Activated CD8-positive, alpha-beta memory T cell treated with anti-CD3 and anti-CD28 coated beads for 4 hours (primary cell): Measurements from ENCODE around the gene COQ10A.

Source experiments
- DNase-seq, 2 donors: peaks; one replicate each; pipeline ENCODE4 v3.0.0-alpha.2; 2020; ENCODE audit warnings: low read depth in 2 of 2

Gene COQ10A

DNA sequence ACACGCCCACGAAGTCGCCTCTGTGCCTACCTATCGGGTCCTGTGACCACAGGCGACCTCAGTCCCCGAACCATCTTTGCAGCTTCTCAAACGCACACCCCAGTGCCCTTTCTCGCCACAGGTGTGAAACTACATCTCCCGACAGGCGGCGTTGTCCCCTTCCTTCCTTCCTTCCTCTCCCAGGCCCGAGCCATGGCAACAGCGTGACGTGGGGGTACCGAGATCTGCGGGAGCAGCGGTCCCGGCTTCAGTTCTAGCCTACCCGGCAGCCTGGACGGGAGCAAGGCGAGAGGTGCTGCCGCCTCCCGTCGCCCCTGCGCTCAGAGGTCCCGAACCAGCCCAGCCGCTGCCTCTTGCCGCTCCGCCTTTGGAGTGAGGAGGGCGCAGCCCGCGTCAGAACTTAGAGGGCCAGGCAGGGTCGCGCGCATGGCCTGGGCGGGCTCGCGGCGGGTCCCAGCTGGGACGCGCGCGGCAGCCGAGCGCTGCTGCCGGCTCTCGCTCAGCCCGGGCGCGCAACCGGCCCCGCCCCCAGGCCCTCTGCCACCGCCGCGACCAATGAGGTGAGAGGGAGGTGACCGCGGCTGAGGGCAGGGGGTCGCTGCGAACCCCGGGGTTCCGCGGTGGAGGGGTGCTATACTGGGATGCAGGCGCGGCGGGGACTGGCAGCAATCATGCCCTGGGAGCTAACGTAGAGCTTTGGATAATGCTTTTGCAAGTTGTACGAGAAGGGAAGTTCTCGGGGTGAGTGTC is at the start of gene COQ10A:
COQ10A (plus strand) TSS at position 250 of the 750 bp plus-strand sequence; CDS start at position 427, 177 bp downstream.
- peak; percentile 75 to 81 for DNase-seq

DNA sequence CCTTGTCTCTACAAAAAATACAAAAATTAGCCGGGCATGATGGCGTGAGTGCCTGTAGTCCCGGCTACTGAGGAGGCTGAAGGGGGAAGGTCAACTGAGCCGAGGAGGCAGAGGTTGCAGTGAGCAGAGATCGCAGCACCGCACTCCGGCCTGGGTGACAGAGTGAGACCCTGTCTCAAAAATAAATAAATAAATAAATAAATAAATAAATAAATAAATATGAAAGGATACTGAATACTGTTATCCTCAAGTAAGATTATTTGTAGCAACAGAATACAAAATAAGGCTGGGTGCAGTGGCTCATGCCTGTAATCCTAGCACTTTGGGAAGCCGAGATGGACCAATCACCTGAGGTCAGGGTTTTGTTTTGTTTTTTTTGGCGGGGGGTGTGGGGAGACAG is 46.9 kb upstream of the COQ10A start:
- no peak for DNase-seq

DNA sequence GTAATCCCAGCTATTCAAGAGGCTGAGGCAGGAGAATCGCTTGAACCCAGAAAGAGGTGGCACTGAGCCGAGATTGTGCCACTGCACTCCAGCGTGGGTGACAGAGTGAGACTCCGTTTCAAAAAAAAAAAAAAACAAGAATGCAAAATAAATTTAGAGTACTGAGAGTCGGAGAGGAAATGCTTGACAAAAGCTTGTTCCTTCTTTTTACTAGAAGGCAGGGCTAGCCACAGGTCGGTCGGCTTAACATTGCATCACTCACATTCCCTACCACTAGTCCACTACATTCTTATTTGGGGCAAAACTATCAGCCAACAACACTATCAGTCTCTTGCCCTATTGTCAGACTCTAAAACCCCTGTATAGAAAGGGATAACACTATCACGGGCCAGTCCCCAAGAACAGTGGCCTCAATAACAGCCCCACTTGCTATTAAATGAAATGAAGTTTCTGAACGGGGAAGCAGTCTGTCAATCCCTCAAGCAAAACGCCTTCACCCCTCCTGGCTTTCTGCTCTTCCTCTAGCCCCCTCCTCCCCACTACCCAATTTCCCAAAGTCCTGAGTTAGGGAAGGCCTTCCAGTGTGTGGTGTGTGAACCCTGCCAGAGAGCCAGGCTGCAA is 46.0 kb upstream of the COQ10A start:
- no peak for DNase-seq

DNA sequence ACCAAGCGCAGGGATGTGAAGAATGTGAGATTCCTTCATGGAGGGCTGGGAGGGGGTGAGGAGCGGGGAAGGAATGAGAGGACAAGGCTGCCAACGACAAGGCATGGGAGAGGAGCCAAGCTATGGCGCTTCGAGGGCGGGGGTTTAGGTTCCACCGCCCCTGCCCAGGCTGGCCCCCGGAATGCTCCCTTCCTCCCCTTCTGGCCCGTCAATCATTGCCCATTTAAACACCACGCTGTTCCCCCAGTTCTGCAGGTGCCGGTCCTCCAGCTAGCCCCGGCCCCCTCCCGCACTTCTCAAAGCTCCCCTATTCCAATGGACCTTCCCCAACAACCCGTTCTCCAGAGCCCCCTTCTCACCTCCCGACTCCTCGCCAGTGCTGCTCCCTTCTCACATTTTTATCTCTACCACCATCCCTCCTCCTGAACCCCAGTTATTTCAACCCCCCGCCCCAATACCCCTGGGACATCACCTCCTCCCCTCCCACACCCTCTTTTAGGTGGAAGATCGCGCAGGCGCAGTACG is 45.4 kb upstream of the COQ10A start:
- no peak for DNase-seq

DNA sequence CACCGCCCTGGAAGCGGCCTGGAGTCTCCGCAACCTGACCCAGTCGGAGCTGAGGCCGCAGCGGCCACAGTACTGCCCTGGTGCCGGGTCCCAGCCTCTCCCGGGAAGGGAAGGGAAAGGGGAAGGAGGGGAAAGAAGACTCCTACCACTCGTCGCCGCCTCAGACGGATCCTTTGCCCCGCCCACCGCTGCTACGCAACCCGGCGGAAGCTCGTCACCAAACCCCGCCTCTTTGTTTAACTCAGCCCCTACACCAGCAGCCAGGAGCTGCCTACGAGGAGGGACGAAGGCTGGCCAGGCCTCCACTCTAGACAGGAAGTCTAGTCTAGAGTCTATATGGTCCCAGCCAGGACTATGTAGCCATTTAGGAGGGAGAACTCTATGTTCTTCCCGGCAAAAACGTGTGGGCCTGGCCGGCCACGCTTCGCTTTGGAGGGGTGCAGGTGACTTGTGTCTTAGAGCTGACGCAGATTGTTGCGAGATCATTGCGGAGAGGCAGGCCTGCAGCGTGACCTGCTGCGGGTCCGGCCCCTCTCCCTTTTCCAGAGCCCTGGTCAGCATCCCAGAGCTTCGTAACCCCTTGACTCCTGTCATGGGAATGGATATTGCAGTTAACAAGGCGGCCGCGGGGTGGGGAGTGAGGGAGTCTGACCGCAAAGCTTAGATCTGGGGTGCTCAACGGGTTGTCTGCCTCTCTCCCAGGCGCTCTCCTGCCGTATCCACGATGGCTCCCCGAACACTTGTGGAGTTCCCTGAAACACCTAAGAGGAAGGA is 44.8 kb upstream of the COQ10A start, which contains the start of gene RNF41:
RNF41 (minus strand) TSS at position 166 of the 774 bp plus-strand sequence. CDS start 7,875 bp downstream, outside the sequence.
- peak; percentile 82 to 84 for DNase-seq

DNA sequence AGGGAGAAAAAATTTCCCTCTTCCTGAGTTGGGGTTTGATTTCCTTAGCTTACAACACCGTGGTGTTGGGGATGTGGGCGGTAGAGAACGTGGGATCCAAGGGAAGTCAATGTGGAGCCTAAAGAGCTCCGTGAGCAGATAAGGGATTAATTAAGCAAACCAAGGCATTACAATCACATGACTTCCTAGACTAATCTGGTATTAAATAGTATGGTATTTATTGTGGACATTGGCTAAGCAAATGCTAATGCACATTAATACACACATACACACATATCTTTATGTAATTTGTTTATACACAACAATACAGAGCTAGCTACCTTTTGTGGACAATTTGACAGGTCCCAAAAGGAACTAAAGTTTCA is 44.2 kb upstream of the COQ10A start:
- DNase-seq = no peak

DNA sequence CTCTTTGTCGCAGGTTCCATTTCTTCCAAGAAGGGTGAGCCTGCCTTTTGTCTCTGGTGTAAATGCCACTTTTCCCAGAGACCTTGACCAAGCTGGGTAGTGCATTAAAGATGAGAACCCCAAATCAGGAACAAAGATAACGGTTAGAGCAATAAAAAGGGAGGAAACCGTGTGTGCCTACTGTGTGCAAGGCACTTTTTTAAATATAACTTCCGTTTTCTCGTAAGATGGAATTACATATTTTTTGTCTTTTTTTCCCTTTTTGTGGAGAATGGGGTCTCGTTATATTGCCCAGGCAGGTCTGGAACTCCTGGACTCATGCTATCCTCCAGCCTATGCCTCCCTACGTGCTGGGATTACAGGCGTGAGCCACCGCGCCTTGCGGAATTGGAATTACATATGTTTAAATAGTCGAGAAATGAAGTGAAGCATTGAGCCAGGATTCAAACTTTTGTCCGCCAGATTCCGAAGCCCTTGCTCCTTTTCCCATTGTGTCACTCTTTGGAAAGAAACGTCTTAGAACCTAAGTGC is 43.1 kb upstream of the COQ10A start:
- no peak for DNase-seq

DNA sequence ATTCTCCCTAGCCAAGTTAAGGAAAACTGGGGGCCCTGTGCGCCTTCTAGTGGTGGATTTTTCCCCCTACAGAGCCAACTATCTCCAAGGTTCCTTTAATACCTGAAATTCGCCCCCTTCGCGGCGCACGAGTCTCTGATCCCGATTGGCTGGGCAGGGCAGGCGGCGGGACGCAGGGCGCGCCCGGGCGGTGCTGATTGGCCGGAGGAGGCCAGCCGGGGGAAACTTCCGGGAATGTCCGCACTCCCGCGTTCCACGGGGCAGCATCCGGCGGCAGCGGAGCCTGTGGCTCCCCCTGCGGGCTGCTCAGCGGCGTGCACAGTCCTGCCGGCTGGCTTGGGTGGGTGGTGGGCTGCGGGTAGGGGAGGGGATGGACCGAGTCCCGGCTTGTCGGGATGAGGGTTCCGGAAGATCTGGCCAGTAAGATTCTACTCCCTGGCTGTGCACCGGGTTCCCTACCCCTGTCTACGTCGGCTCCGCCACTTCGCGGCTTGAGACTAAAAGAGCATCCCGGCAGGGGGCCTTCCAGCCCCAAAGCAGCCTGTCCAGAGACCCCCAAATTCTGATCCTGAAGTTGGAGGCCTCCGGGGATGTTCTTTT is 42.5 kb upstream of the COQ10A start, which contains the start of gene NABP2:
NABP2 (plus strand) TSS at position 241 of the 600 bp plus-strand sequence. CDS start 515 bp downstream, outside the sequence.
- DNase-seq = peak; percentile 85 to 87

DNA sequence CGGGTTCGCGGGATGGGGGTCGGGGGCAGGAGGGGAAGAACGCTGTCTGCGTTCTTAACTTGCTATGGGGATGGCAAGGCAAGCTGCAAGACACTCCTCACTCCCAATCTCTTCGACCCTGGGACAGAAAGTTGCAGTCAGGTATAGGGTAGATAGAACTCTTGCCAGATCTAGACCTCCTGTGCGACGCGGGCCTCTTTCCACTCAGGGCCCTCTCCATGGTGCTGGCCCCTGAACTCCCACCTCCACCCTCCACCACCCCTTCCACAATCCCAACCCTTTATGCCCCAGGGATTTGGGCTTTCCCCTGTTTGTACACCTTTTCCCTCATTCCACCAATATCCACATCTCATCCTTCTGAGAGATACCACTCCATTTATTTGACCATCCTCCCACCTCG is 41.8 kb upstream of the COQ10A start:
- DNase-seq = no peak

DNA sequence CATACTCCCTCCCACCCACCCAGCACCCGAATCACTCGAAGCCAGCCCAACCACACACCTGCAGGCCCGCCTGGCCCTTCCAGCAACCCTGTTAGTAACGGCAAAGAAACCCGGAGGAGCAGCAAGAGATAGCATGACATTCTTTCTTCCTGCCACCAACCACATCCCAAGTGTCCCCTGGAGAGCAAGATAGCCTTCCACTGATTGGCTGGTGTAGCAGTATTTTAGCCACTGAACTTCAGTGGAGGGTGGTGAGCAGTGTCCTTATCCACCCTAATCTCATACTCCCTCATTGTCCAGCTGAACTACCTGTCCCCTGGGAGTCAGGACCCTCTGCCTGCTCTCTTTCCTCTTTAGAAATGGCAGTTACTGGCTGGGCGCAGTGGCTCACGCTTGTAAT is 37.7 kb upstream of the COQ10A start:
- DNase-seq = no peak

DNA sequence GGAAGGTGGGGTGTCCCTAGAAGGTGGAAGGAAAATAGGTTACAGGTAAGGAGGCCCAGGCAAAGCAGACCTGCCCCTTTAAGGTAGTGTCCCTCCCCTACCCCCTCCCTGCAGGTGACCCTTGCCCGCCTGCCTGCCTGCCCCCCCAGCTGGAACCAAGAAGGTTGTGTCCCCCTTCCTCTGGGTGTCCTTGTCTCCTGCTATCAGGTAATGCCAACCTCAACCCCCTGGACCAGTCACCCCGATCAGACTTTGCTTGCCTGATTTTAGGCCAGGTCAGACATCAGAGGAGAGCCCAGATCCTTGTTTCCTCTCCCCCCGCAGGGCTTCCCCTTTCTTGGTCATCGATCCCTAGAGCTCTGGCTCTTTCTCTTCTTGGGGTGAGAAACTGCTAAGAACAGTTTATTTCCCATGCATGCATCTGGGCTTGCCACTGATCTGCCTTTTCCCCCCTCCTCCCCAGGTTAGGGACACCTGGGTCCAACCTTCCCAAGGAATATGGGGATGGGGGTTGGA is 36.8 kb upstream of the COQ10A start, which contains the start of gene SLC39A5:
SLC39A5 (plus strand) TSS at position 136 of the 516 bp plus-strand sequence. CDS start 1,224 bp downstream, outside the sequence.
- no peak for DNase-seq

DNA sequence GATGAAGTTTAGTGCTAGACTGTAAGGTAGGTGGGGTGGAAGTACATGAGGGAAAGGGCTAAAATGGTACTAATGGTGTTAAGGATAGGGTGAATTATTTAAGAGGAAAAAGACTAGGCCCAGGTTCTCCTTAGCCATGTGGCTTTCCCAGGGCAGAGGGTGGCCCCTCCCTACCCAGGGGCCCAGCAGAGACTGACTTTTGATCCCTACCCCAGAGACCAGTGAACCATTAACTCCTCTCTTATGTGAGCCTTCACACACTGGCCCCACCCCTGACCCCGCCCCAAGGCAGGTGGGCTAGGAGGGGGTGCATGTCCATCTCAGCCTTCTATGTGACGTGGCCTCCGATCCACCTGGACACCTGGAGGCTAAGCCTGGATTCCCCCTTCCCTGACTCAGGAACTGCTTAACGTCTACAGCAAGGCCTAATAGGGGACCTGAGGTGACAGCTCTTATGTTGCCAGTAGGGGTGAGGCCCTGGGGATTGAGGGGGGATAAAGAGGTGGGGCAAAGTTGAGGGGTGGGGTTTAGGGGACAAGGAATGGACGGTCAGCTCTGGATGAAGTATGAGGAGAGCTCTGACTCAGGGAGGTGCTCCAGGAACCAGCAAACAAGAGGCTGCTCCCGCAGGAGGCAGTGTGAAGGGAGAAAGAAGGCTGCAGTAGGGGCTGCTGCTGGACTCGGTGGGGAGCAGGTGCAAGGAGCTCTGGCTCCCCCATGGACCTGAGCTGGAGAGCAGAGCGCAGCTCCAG is 36.1 kb upstream of the COQ10A start:
- no peak for DNase-seq

DNA sequence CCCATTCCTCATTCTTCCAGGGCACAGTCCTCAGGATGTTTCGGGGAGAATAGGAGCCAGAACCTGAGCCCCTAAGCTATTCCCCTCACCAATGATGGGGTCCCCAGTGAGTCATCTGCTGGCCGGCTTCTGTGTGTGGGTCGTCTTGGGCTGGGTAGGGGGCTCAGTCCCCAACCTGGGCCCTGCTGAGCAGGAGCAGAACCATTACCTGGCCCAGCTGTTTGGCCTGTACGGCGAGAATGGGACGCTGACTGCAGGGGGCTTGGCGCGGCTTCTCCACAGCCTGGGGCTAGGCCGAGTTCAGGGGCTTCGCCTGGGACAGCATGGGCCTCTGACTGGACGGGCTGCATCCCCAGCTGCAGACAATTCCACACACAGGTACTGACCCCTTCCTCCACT is 35.6 kb upstream of the COQ10A start:
- no peak for DNase-seq

DNA sequence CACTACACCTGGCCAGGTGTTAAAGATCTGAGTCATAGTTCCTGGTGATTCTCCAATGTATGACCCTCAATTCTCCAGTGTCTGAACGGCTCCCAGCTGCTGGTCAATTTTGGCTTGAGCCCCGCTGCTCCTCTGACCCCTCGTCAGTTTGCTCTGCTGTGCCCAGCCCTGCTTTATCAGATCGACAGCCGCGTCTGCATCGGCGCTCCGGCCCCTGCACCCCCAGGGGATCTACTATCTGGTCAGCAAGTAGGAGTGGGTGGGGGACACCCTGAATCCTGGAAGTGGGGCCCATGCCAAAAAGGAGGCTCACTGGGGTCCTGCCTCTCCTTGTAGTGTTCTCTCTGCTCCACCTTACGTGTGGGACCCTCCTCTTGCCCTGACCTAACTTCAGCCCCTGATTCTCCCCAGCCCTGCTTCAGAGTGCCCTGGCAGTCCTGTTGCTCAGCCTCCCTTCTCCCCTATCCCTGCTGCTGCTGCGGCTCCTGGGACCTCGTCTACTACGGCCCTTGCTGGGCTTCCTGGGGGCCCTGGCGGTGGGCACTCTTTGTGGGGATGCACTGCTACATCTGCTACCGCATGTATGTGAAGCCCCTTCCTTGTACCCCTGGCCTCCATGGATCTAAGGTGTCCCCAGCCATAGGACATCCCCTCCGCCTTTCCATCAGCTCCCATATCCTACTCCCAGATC is 31.9 kb upstream of the COQ10A start:
- no peak for DNase-seq

DNA sequence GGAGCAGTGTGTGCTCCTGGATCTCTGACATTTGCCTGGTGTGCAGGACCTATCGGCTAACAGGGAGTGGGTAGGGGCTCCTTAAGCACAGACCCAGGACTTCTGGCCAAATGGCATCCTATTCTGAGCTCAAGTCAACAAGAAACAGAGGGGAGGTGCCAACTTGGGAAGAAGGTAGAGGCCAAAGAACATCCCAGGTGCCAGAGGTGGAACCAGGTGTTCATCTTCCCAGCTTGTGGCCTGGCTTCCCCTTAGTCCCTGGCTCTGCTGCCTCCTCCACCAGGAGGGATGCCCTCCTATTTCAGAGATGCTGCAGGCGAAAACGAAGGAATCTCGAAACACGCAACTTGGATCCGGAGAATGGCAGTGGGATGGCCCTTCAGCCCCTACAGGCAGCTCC is 30.7 kb upstream of the COQ10A start:
- DNase-seq = no peak

DNA sequence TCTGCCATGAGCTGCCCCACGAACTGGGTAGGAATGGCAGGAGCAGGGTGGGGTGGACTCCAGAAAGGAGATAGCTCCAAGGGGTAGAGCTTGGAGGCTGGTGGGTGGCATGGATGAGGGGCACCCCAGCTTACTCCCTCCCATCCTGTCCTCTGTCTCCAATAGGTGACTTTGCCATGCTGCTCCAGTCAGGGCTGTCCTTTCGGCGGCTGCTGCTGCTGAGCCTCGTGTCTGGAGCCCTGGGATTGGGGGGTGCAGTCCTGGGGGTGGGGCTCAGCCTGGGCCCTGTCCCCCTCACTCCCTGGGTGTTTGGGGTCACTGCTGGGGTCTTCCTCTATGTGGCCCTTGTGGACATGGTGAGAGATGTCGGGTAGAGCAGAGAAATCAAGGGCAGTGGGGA is 29.8 kb upstream of the COQ10A start:
- no peak for DNase-seq

DNA sequence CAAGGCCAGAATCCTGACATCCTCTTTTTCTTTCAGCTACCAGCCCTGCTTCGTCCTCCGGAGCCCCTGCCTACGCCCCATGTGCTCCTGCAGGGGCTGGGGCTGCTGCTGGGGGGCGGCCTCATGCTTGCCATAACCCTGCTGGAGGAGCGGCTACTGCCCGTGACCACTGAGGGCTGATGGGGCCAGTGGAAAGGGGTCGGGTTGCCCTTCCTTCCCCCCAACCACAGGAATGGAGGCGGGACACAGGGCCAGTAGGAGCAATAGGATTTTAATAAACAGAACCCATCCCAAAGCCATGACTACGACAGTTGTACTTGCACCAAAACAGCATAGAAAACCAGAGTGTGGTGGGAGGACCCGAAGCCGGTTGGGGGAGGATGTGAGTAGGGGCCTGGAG is 29.2 kb upstream of the COQ10A start:
- DNase-seq = no peak

DNA sequence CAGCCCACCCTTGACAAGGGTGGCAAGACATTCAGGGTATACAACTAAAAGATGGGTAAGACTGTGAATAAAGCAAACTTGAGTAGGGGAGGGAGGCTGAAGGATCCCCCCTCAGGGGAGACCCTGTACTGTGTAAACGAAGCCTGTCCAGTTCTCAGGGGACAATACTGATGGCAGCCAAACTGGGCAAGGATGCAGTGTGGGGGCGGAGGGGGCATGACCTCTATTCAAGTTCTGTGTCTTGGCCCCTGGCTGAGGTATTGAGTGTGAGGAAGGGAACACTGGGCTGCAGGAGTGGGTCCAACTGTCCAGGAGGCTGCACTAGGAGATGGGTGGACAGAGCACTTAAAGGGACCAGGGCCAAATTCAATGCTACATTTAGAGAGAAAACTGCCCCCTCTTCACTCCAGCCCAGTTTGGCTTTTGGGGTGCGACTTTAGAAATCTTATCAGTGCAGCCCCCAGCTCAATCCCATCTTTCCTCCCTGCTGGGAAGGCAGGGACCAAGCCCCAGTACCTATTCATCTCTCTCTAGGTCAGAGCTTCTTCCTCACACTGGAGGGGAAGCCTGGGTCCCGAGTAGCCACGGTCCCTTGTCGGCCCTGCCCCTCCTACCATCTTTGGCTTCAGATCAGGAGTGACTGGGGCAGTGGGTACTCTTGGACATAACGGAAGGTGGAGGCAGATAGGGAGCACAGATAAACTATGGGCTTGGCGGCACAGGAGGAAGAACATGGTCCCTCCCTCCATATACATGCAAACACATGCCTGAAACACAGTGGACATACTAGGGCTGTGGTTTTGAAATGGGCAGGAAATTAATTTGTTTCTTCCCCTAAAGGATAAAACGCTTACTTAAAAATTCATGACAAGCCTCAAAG is 25.1 kb upstream of the COQ10A start:
- DNase-seq = no peak

DNA sequence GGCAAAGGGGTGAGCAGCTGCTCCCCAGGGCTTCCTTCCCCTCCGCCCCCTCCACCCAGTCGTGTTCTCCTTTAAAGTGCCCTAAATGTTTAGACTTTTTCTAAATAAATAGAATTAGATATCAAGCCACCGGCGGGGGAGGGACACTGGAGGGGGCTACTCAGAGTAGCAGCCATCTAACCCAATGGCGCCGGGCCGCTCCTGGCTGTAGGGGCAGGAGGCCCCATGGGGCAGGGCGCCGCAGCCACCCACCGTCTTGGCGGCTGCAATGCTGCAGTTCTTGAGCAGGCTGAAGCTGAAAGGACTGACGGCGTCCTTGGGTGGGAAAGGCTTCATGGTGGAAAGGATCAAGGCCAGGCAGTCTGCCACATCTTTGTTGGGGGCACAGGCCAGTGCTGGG is 23.8 kb upstream of the COQ10A start:
- DNase-seq = no peak
